Measurements from ENCODE around the gene CARS1.

Gene CARS1

DNA sequence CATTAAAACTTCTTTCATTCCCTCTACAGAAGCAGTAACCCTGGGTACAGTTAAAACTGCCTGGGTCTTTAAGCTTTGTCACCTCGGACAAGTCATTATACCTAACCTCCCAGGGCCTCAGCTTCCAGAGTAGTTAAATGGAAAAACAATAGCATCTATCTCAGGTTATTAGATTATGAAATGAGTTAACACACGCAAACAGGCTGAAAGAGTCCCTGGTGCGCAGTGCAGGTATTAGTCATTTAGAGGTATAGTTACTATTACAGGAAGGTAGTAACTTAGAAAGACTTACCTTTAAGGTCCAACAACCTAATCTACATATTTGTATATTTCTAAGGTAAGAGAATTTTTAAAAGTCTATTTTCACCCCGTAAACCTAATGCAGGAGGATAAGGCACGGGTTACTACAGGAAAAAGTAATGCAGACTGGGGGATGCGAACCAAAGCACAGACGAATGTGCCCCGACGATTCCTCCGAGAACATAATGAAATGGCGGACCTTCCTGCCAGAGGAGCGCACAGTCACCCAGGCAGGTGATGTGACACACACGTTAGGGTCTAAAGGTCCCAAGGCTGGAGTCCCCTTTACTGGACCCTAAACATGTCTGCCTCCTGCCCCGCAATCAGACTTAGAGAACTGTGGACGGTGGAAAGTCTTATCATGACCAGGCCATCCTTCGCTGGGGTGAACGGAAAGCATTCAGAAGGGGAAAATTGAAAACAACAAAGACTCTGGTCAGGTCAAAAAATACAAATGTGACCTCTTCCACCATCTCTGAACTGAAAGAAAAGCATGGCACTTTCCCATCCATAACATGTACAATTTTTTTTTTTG lies 66.4 kb downstream of the CARS1 start:
- no peak for DNase-seq

DNA sequence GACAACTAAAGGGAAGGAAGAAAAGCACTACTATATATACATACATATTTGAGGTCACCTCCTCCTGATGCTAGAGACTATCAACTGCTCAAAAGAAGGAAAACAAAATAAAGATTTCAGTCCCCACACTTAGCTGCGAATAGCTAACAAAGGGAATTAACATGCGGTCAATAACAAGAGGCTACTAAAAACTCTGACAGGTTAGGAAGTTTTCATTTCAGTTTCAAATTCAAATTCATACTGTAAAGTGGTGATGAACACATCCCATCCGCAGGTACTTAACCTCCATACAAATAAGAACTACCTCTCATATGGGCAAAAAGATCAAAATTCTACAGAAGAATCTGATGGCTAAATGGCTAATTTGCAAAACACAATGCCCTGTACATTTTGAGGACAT lies 67.7 kb downstream of the CARS1 start:
- DNase-seq, result no peak

DNA sequence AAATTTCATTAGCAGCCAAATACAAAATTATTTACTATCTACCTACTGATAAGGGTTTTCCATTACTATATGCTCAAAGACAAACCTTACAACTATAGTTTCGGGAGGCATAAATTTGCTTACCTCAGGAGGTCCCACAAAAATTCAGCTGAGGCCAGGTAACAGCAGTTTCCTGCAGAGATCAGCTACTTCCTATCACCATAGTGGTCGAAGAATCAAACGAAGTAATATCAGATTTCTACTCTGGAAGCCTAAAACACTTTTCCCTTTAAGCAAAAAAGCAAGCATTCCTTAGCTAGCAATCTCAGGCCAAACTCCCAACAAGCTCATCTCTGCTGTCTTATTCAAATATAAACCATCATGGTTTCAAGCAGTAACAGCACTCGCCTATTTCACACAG lies 68.2 kb downstream of the CARS1 start:
- no peak for DNase-seq

DNA sequence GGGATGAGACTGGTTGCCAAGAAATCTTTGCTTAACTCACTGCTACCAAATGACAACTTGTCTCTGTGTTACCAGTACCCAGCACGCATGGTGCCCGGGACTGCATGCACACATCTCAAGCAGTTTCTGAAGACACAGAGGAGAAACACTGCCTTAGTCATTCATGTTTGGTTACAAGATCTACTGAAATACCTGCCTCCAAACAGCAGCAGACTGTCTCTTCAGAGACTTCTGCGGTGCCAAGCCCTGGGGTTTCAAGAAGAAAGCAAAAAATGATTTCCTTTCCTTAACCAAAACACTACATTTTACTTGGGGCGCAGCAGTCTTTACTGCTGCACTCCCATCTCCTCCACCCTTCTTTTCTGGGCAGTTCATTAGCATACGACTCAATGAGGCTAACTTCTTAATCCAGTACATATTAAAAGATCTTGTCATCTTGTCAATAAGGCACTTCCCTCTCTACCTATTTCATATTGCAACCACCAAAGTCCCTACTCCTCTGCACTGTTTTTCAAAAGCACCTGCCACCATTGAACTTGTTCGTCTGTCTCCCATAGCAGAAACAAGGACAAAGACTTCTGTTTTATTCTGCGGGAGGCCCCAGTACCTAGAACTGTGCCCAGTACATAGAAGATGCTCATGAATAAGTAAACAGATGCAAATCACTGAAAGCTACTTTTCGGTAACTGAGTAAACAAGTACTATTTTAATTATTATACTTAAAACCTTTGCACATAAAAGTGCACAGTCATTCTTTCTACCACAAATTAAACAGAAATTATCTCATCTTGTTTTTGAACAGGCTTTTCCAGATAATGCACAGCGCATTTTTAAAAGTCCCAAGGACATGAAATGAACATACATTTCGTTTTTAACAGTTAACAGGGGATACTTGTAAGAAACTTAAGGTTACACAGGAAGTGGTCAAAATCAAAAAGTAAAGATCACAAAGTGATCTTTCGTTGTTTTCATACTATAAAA lies 69.1 kb downstream of the CARS1 start:
- DNase-seq, result no peak

- DNase-seq, result no peak
Measured at GRCh38 chr11:2983908-2984307, 73.3 kb downstream of the CARS1 start.

- DNase-seq, result no peak
Measured at GRCh38 chr11:2982214-2982613, 75.0 kb downstream of the CARS1 start.

DNA sequence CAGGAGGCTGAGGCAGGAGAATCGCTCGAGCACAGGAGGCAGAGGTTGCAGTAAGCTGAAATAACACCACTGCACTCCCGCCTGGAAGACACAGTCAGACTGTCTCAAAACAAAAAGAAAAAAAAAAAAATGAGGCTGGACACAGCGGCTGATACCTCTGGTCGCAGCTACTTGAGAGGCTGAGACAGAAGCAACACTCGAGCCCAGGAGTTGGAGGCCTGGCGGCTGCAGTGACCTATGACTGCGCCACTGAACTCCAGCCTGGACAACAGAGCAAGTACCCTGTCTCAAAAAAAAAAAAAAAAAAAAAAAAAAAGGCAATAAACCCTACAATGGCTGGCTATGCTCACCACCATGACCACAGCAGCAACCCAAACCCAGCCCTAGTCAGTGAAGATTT lies 76.1 kb downstream of the CARS1 start:
- DNase-seq, result no peak

GRCh38 chr11:2980168-2980840 lies 76.9 kb downstream of the CARS1 start:
- DNase-seq, result no peak

GRCh38 chr11:2977113-2977512 lies 80.1 kb downstream of the CARS1 start:
- no peak for DNase-seq

GRCh38 chr11:2976294-2977063 lies 80.7 kb downstream of the CARS1 start:
- no peak for DNase-seq

GRCh38 chr11:2975594-2975993 lies 81.6 kb downstream of the CARS1 start:
- DNase-seq, result peak; percentile 16

DNA sequence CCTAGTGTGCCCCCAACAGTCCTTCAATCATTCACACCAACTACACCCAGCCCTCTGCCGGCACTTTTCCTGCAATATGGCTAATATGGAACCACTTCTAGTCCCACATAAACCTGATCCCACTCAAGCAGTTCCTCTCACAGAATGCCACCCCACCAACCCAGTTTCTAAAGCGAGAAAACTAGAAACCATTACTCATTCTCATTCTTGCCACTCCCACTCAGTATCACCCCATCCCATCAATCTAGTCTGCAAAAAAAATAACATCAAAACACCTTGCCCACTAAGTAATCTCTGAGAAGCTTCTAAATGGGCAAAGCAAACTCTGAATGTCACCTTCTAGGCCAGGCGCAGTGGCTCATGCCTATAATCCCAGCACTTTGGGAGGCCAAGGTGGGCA lies 83.0 kb downstream of the CARS1 start:
- no peak for DNase-seq

DNA sequence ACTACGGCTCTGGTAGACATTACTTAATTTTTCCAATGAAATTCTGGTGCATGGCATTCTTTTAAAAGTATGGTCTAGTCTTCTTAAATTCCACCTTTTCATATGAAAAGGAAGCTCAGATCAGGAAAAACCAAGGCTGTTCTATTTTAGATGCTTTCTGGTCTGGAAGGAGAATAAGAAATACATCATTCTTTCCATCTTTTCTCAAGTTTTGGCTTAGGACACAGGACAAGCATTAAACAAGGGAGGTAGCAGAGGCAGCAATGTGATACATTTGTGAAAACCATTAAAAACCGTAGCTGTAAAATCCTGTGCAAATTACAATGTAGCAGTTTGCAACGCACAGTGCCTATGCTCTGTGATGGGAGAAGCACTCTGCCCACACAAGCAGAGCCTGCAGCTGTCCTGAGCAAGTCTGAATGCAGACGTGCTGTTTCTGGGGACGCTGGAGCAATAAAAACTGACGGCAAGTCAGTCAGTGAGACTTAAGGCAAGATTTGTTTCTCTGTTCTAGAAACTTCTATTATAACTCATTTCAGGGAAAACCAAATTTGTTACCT lies 88.8 kb downstream of the CARS1 start:
- DNase-seq, result no peak

- DNase-seq, result no peak
Measured at GRCh38 chr11:2964782-2965181, 92.4 kb downstream of the CARS1 start.

DNA sequence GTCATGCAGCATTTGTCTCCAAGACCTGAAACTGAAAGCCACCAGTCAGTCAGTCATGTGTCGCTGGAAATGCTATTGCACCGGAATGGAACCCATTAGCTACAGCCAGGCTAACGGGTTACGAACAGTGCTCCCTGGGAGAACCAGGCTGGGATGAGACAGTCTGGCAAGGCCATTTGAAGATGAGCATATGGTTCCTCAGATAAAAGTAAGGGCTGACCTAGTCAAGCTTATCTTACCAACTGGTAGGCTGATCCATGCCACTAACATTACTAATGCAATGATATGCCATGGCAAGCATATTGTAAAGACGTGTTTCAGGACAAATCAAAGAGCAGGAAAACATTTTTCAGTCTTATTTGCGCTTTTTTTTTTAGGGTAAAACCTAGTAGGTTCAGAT lies 93.5 kb downstream of the CARS1 start:
- no peak for DNase-seq

DNA sequence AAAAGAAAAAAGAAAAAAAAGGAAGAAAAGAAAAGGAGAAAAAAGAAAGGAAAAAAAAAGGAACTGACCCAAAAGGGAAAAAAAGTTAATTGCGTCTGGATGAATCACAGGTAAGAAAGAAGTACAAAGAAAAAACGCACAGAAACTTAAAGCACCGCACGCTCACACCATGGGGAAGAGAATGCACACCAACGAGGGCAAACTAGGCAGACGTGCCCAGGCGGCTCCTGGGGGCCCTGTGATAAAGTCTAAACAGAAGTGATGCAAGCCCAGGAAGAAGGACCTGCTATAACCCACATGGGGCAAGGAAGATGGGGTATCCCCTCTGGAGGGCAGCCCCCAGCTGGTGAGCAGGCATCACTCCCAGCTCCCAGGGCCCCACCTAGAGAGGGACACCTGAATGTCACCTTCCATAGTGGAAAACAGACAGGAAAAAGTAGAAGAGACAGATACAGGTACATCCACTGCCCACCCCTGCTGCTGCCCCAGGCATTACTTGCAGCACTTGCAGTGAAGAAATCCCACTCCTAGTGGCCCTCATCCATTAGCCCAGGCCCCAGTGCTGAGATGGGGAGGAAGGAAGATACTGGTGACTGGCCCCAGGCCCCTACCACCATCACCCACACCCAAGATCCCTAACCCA lies 94.0 kb downstream of the CARS1 start:
- DNase-seq, result no peak

DNA sequence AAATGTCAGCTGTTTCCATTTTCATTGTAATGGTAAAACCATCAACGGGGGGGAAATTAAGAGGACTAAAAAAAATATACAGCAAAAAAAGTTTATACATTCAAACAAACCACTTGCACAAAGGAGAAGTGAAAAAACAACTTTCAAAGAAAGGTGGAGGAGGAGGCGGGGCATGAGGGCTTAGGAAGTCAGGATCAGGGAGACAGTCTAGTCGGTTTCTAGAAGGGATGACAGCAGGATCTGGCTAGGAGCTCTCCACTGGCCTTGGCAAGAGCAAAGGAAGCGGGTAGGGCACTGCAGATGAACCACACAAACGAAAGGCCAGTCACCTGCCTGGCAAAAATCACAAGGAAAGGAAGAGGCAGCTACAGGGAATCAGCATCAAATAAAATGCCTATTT lies 96.1 kb downstream of the CARS1 start:
- DNase-seq, result no peak

- DNase-seq, result no peak
Measured at GRCh38 chr11:2960139-2960538, 97.1 kb downstream of the CARS1 start.

GRCh38 chr11:2958251-2958650 lies 99.0 kb downstream of the CARS1 start:
- no peak for DNase-seq

GRCh38 chr11:2955906-2956476 lies 101.2 kb downstream of the CARS1 start:
- DNase-seq, result no peak

DNA sequence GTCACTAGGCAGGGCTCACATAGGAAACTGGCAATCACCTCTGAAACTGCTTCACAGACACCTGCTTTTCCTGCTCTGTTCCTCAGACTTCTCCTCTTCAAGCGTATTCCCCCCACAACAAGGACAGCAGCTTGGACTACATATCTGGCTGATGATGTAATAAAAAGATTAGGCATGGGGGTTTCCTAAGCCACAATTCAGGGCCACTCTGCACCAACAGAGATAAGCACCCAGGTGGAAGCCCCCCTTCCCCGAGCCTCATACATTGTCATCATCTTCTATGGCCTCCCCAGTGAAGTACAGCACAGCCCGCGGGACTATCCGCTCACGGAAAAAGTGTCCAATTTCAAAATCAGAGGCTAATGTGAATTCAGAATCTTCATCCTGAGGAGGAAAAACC lies 103.0 kb downstream of the CARS1 start:
- no peak for DNase-seq

Measured in fibroblast of upper back skin (primary cell).